T-helper 1 cell (primary cell): Measurements from ENCODE around the gene S100A14.
"Not testable (repeated sequence)": the region's sequence is repeated elsewhere in the genome, so short reads cannot be mapped to it uniquely, and the experiment has no call there.

Experiments
- DNase-seq, 5 donors: peaks; one replicate each; pipeline ENCODE4 v3.0.0-alpha.2; 2012 to 2020

The S100A14 gene

GRCh38 chr1:153583976-153584375 is 32.1 kb downstream of the S100A14 start:
- DNase-seq: no peak

- not testable (repeated sequence) for DNase-seq
Measured at GRCh38 chr1:153583514-153583913, 32.6 kb downstream of the S100A14 start.

GRCh38 chr1:153582836-153583235 is 33.3 kb downstream of the S100A14 start:
- not testable (repeated sequence) for DNase-seq

GRCh38 chr1:153578936-153579335 is 37.2 kb downstream of the S100A14 start:
- no peak for DNase-seq

GRCh38 chr1:153578490-153578889 is 37.6 kb downstream of the S100A14 start:
- DNase-seq: no peak

- no peak for DNase-seq
Measured at GRCh38 chr1:153577624-153578051, 38.5 kb downstream of the S100A14 start.

GRCh38 chr1:153577138-153577537 is 39.0 kb downstream of the S100A14 start:
- DNase-seq: no peak

GRCh38 chr1:153575497-153575896 is 40.6 kb downstream of the S100A14 start:
- DNase-seq: not testable (repeated sequence)

- DNase-seq: not testable (repeated sequence)
Measured at GRCh38 chr1:153575081-153575491, 41.0 kb downstream of the S100A14 start.

- no peak for DNase-seq
Measured at GRCh38 chr1:153573351-153573750, 42.8 kb downstream of the S100A14 start.

GRCh38 chr1:153572569-153573015 is 43.5 kb downstream of the S100A14 start:
- peak in 2 of 5 donors; percentile 27 to 66 for DNase-seq

GRCh38 chr1:153571706-153572105 is 44.4 kb downstream of the S100A14 start:
- DNase-seq: no peak

- no peak for DNase-seq
Measured at GRCh38 chr1:153570874-153571273, 45.3 kb downstream of the S100A14 start.

GRCh38 chr1:153569465-153569864 is 46.7 kb downstream of the S100A14 start:
- no peak for DNase-seq

- DNase-seq: peak; percentile 49 to 80 (median 68)
Measured at GRCh38 chr1:153568367-153569099, 47.6 kb downstream of the S100A14 start.

GRCh38 chr1:153567621-153568366 is 48.3 kb downstream of the S100A14 start:
- peak in 1 of 5 donors; percentile 18 for DNase-seq

GRCh38 chr1:153566414-153567371 is 49.4 kb downstream of the S100A14 start:
- peak; percentile 52 to 94 (median 61) for DNase-seq

- peak in 1 of 5 donors; percentile 64 for DNase-seq
Measured at GRCh38 chr1:153565529-153566374, 50.4 kb downstream of the S100A14 start, which contains the start of gene S100A2. Gene S100A2 (minus strand): TSS chr1:153565844. CDS start chr1:153563877, 1,967 bp downstream.
